Smooth muscle cell (in vitro differentiated cells): ENCODE data around the gene IFRD2. TPM values are rescaled to one million over a fixed set of nuclear protein-coding genes. Genes with fewer than 3 reads are reported as not detected.
"Not testable (repeated sequence)": the region's sequence is repeated elsewhere in the genome, so short reads cannot be mapped to it uniquely, and the experiment has no call there.

ENCODE experiments used
- DNase-seq: peaks from one replicate; lab custom pipeline; 2025; ENCODE audit not compliant: unreplicated experiment; lab: John Stamatoyannopoulos, UW
- H2AFZ ChIP-seq: fragments of 200-600 bp; sonication (generic); 2 replicates; pipeline ENCODE4 v1.6.0; 2016; ENCODE audit warnings: antibody characterized with exemption, low read depth, mild to moderate bottlenecking
- H3F3A ChIP-seq: fragments of 200-600 bp; sonication (generic); 2 replicates; pipeline ENCODE4 v1.6.0; 2017; ENCODE audit warnings: antibody characterized with exemption, low read depth
- H3K27ac ChIP-seq: fragments of 200-600 bp; sonication (generic); 2 replicates; pipeline ENCODE4 v1.5.1; 2016; ENCODE audit warnings: low read depth, mild to moderate bottlenecking
- H3K27me3 ChIP-seq: fragments of 200-600 bp; sonication (generic); 2 replicates; pipeline ENCODE4 v1.6.1; 2016; ENCODE audit warnings: low read depth, mild to moderate bottlenecking
- H3K36me3 ChIP-seq: fragments of 200-600 bp; sonication (generic); 2 replicates; pipeline ENCODE4 v1.5.1; 2016; ENCODE audit warnings: low read depth
- H3K4me1 ChIP-seq: fragments of 200-600 bp; sonication (generic); 2 replicates; pipeline ENCODE4 v1.5.1; 2016; ENCODE audit warnings: low read depth
- H3K4me2 ChIP-seq: fragments of 200-600 bp; sonication (generic); 2 replicates; pipeline ENCODE4 v1.6.0; 2016; ENCODE audit warnings: mild to moderate bottlenecking
- H3K4me3 ChIP-seq: fragments of 200-600 bp; sonication (generic); 2 replicates; pipeline ENCODE4 v1.5.1; 2016; ENCODE audit warnings: mild to moderate bottlenecking
- H3K79me2 ChIP-seq: fragments of 200-600 bp; sonication (generic); 2 replicates; pipeline ENCODE4 v1.6.0; 2016; ENCODE audit warnings: low read depth, mild to moderate bottlenecking
- H3K9ac ChIP-seq: fragments of 200-600 bp; sonication (generic); 2 replicates; pipeline ENCODE4 v1.6.0; 2016; ENCODE audit warnings: low read depth
- H3K9me3 ChIP-seq: fragments of 200-600 bp; sonication (generic); replicated peaks from 2 replicates; pipeline ENCODE4 v1.5.1; 2016; ENCODE audit warnings: low read depth
- H4K20me1 ChIP-seq: fragments of 200-600 bp; sonication (generic); 2 replicates; pipeline ENCODE4 v1.6.0; 2016; ENCODE audit warnings: low read depth
- WGBS: methylation state at CpG from one replicate; pipeline ENCODE4 v1.1.7; 2016; ENCODE audit warnings: low lambda C conversion rate; 5-methylcytosine and 5-hydroxymethylcytosine counted together
- polyA plus RNA-seq: library from polyadenylated mRNA; unstranded; fragments of >200 nt; fragmentation: Nextera tagmentation; extraction: Ambion mirVana; gene quantifications from 2 replicates; pipeline ENCODE4 v1.2.1, GENCODE V29; 2016
- total RNA-seq: library from RNA; depleted of rRNA; stranded (reverse); fragments of >200 nt; gene quantifications from 2 replicates; pipeline ENCODE4 v1.2.3, GENCODE V29; 2014
- TF ChIP-seq, protein P1 (sequence below): fragments of 200-600 bp; sonication (generic); IDR thresholded peaks from 2 replicates; pipeline ENCODE4 v1.5.1; 2017; ENCODE audit warnings: borderline replicate concordance, mild to moderate bottlenecking, antibody characterized with exemption; ENCODE audit not compliant: insufficient read depth, poor library complexity, severe bottlenecking

The IFRD2 gene
- total and polyA plus RNA-seq, 2 experiments from 2014 or later: 20.8 to 59.3 TPM

DNA sequence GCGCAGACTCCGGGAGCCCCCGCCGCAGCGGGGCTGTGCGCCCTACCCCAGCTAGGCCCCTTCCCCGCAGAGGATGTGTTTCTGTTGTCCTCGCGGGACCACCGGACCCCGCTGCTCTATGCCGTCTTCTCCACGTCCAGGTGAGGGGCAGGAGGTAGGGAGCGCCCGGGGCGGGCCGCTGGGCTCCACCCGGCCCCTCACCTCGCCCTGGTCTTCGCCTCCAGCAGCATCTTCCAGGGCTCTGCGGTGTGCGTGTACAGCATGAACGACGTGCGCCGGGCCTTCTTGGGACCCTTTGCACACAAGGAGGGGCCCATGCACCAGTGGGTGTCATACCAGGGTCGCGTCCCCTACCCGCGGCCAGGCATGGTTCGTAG, 18.6 kb downstream of the IFRD2 start:
- H3K79me2 ChIP-seq: no peaks in the 10 kb centered on the region
- H3K36me3 ChIP-seq: no peaks in the 10 kb centered on the region
- H3K4me1 ChIP-seq: peaks cover 13% of the 10 kb centered on the region
- WGBS: 79% methylated on average over 25 of the region's 31 CpGs
- no peaks in the 10 kb centered on the region for H3K9me3 ChIP-seq
- H3K9ac ChIP-seq: no peak overlapping the region
- H3F3A ChIP-seq: peaks cover under 1% of the 10 kb centered on the region
- H3K4me2 ChIP-seq: no peak overlapping the region
- DNase-seq: no peak
- no peak overlapping the region for H3K4me3 ChIP-seq
- TF ChIP-seq, protein P1, sequence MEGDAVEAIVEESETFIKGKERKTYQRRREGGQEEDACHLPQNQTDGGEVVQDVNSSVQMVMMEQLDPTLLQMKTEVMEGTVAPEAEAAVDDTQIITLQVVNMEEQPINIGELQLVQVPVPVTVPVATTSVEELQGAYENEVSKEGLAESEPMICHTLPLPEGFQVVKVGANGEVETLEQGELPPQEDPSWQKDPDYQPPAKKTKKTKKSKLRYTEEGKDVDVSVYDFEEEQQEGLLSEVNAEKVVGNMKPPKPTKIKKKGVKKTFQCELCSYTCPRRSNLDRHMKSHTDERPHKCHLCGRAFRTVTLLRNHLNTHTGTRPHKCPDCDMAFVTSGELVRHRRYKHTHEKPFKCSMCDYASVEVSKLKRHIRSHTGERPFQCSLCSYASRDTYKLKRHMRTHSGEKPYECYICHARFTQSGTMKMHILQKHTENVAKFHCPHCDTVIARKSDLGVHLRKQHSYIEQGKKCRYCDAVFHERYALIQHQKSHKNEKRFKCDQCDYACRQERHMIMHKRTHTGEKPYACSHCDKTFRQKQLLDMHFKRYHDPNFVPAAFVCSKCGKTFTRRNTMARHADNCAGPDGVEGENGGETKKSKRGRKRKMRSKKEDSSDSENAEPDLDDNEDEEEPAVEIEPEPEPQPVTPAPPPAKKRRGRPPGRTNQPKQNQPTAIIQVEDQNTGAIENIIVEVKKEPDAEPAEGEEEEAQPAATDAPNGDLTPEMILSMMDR: no peak
- peaks cover 42% of the 10 kb centered on the region for H3K27me3 ChIP-seq
- no peak overlapping the region for H3K27ac ChIP-seq
- H2AFZ ChIP-seq: no peak overlapping the region
- peaks cover 8% of the 10 kb centered on the region for H4K20me1 ChIP-seq

DNA sequence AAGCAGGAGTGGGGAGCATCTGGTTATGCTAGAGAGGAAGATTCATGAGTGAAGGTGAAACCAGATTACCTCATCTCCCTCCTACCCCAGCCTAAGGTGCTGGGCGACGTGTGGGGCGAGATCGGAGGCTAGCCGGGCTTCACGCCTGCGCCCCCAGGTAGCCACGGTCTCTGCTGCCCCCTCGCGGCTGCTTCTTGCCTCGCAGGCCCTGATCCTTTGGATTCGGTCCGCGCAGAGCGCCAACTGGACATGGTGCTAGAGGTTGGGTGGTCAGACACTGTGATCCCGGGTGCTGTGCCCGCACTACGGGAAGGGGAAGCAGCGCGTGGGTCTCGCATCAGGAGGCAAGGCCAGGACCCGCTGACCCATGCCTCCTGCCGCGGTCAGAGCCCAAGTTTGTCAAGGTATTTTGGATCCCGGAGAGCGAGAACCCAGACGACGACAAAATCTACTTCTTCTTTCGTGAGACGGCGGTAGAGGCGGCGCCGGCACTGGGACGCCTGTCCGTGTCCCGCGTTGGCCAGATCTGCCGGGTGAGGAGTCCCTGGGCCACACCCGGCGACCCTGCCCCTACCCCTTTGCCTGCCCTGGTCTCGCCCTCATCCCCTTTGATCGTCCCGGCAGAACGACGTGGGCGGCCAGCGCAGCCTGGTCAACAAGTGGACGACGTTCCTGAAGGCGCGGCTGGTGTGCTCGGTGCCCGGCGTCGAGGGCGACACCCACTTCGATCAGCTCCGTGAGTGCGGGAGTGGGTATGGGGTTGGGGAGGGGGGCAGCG, 19.1 kb downstream of the IFRD2 start:
- peaks cover 19% of the 10 kb centered on the region for H3K4me1 ChIP-seq
- no peaks in the 10 kb centered on the region for H3K79me2 ChIP-seq
- H3F3A ChIP-seq: peaks cover 6% of the 10 kb centered on the region
- peaks cover 8% of the 10 kb centered on the region for H4K20me1 ChIP-seq
- peak overlapping the region; percentile 90 for H3K4me2 ChIP-seq
- H3K36me3 ChIP-seq: no peaks in the 10 kb centered on the region
- no peak overlapping the region for H2AFZ ChIP-seq
- peak overlapping the region; percentile 38 for H3K4me3 ChIP-seq
- peak; percentile 72 for DNase-seq
- TF ChIP-seq, protein P1: peak; percentile 96
- H3K27ac ChIP-seq: no peak overlapping the region
- H3K27me3 ChIP-seq: peaks cover 42% of the 10 kb centered on the region
- 30% methylated on average over 60 of the region's 61 CpGs for WGBS
- no peak overlapping the region for H3K9ac ChIP-seq
- no peaks in the 10 kb centered on the region for H3K9me3 ChIP-seq

- peak overlapping the region; percentile 90 for H3K4me2 ChIP-seq
- H3K4me1 ChIP-seq: peaks cover 20% of the 10 kb centered on the region
- 86% methylated on average over 10 of the region's 10 CpGs for WGBS
These were observed 19.7 kb downstream of the IFRD2 start for GRCh38 chr3:50272538-50272910.

GRCh38 chr3:50271314-50271936, 20.8 kb downstream of the IFRD2 start:
- Histone ChIP-seq H3K4me3 (no peak overlapping the region), H3K27me3 (peaks cover 35% of the 10 kb centered on the region), H3K27ac (peak overlapping the region; percentile 67), H2AFZ (no peak overlapping the region), H3K79me2 (no peaks in the 10 kb centered on the region), H3K36me3 (no peaks in the 10 kb centered on the region), H4K20me1 (peaks cover 8% of the 10 kb centered on the region), H3K9me3 (no peaks in the 10 kb centered on the region), H3K4me2 (no peak overlapping the region), H3K9ac (no peak overlapping the region), H3K4me1 (peaks cover 30% of the 10 kb centered on the region), H3F3A (peaks cover 9% of the 10 kb centered on the region)
- DNase-seq: no peak
- TF ChIP-seq, protein P1: no peak
- 68% methylated on average over 10 of the region's 10 CpGs for WGBS

More at GRCh38 chr3:50272538-50272910, 19.7 kb downstream of the IFRD2 start:
- H3F3A ChIP-seq, H2AFZ ChIP-seq, H3K79me2 ChIP-seq, H3K9me3 ChIP-seq, H3K9ac ChIP-seq, DNase-seq, H3K36me3 ChIP-seq, H3K27ac ChIP-seq, H4K20me1 ChIP-seq: not testable (repeated sequence)
- Histone ChIP-seq H3K4me3 (peak overlapping the region; percentile 38), H3K27me3 (peaks cover 42% of the 10 kb centered on the region)
